Ovary (tissue), 9 donors: ENCODE data around the gene COL27A1. TPM values are rescaled to one million over a fixed set of nuclear protein-coding genes. Genes with fewer than 3 reads are reported as not detected.
A peak's percentile ranks its signal among the peaks of the same experiment; 100 is the strongest.

Source experiments
- DNase-seq, 5 donors: peaks; one replicate each; pipeline ENCODE4 v3.0.0-alpha.2; 2019 to 2020
- H3K27ac ChIP-seq, 2 donors: fragments of 200-600 bp; one replicate each; pipeline versions ENCODE4 v1.5.1 to v1.8.0; 2019 to 2022
- H3K27me3 ChIP-seq: fragments of 200-600 bp; one replicate; pipeline ENCODE4 v1.8.0; 2022
- H3K36me3 ChIP-seq: fragments of 200-600 bp; sonication (generic); one replicate; pipeline ENCODE4 v1.5.1; 2019
- H3K4me1 ChIP-seq: one replicate; pipeline ENCODE4 v1.8.1; 2013; ENCODE audit warnings: mild to moderate bottlenecking, moderate library complexity; ENCODE audit not compliant: insufficient read depth
- H3K4me3 ChIP-seq: fragments of 200-600 bp; sonication (generic); one replicate; pipeline ENCODE4 v1.5.1; 2017
- H3K9me3 ChIP-seq, 2 donors: fragments of 200-600 bp in 1 of 2; sonication (generic) in 1 of 2; one replicate each; pipeline versions ENCODE4 v1.5.1 to v1.8.1; 2013 to 2019; ENCODE audit warnings: mild to moderate bottlenecking in 1 of 2, moderate library complexity in 1 of 2
- EP300 ChIP-seq: sonication (generic); formaldehyde crosslinking; IDR thresholded peaks from one replicate; pipeline ENCODE4 v1.6.1; 2017; ENCODE audit warnings: antibody characterized with exemption
- POLR2A ChIP-seq: fragments of 450-650 bp; IDR thresholded peaks from one replicate; pipeline ENCODE4 v1.6.1; 2017; ENCODE audit warnings: antibody characterized with exemption, mild to moderate bottlenecking, moderate library complexity
- WGBS, 3 donors: extraction: QIAGEN DNeasy Blood & Tissue Kit in 1 of 3; methylation state at CpG; one replicate each; pipeline versions ENCODE4 v1.1.5 to v1.1.7; 2013 to 2017; 5-methylcytosine and 5-hydroxymethylcytosine counted together
- intact Hi-C, 4 donors: fragments of 100-400 bp; cut with DNase I; formaldehyde crosslinking; loops; one replicate each; pipeline versions ENCODE4 v1.11.0 to v1.15.1; 2022 to 2023
- polyA plus RNA-seq, 2 donors: library from polyadenylated mRNA; stranded (reverse); fragments of 200-250 nt in 1 of 2; fragments of 350-450 nt in 1 of 2; fragmentation: Illumina TruSeq in 1 of 2; extraction: RNeasy Lipid Tissue Mini Kit (QIAGEN cat#74804) in 1 of 2; gene quantifications; one replicate each; pipeline ENCODE4 v1.2.3, GENCODE V29; 2013 to 2014
- total RNA-seq, 7 donors: library from RNA; depleted of rRNA in 2 of 7; stranded (reverse); fragments of >200 nt in 2 of 7; fragmentation: NEBNext Ultra II Directional in 3 of 7; extraction: Animal tissue kit (Norgen Biotek cat#: 25700) in 3 of 7; gene quantifications; one replicate each; pipeline versions ENCODE4 v1.1.0 to v1.2.4, GENCODE V29; 2016 to 2023
- TF ChIP-seq, protein P1 (sequence below), 3 donors: fragments of 450-650 bp in 2 of 3; fragments of 200-600 bp in 1 of 3; IDR thresholded peaks; one replicate each; pipeline versions ENCODE4 v1.5.1 to v1.8.0; 2016 to 2022; ENCODE audit warnings: antibody characterized with exemption in 3 of 3, mild to moderate bottlenecking in 1 of 3
- donor health status: DM: no; HTN: no; CAD: no; lungs with moderate emphysema.
- donor health status: DM: no; HTN: no; CAD: no.
- donor health status: Bipolar disorder and iron deficiency.
- donor health status: DM: yes; HTN: yes; CAD: no.
- donor health status: DM: no; HTN: no; CAD: no.
- donor health status: DM: yes; HTN: yes; CAD: no.

COL27A1 gene
- total and polyA plus RNA-seq, 9 donors = 5.2 to 91.2 (median 16.8) TPM

DNA sequence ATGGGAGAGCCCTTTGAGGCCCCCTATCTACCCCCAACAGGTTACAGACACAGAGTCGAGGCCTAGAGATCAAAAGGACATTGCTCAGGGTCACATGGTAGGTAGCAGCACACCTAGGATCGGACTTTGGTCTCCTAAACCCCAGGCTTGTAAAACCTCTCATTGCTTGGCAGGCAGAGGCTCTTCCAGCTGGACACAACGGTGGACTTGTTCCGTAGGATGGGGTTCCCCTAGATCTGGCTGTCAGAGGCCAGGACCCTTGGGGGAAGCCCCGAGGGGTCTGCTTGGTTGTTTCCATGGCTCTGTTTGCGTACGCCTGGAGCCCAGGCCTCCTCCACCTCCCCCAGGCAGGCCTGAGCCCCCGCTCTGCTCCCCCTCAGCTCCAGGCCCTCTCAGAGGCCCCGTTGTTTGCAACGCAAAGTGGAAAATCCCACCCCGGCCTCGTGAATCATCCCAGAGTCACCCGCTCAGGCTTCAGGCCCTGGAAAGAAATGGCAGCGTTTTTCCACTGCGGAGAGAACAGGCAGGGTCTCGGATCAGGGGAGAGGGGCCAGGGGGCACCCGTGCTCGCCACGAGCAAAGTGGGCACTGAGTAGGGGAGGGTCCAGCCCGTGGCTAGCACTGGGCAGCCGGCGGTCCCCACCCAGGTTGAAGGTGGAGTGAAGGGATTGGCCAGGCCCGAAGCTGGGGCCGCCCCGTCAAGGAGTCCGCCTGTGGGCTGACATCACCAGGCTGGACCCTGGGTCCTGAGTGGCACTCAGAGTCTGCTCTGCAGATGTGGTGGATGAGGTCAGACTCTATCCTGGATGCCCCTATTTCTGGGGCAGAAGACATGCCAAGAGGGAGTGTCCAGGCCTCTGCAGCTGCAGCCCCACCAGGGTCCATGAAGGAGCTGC, 19.8 kb downstream of the COL27A1 start:
- intact Hi-C loops = loop anchor here in 1 of 4 donors (10.0 kb wide), 1 partner anchor 60 kb away; no protein-coding TSS in a partner anchor
- no peak overlapping the region for H3K4me3 ChIP-seq
- H3K4me1 ChIP-seq = peaks cover 11% of the 10 kb centered on the region
- no peaks in the 10 kb centered on the region for H3K9me3 ChIP-seq
- no peaks in the 10 kb centered on the region for H3K27me3 ChIP-seq
- peak in 2 of 5 donors; percentile 52 to 53 for DNase-seq
- no peak for TF ChIP-seq POLR2A
- TF ChIP-seq, protein P1, sequence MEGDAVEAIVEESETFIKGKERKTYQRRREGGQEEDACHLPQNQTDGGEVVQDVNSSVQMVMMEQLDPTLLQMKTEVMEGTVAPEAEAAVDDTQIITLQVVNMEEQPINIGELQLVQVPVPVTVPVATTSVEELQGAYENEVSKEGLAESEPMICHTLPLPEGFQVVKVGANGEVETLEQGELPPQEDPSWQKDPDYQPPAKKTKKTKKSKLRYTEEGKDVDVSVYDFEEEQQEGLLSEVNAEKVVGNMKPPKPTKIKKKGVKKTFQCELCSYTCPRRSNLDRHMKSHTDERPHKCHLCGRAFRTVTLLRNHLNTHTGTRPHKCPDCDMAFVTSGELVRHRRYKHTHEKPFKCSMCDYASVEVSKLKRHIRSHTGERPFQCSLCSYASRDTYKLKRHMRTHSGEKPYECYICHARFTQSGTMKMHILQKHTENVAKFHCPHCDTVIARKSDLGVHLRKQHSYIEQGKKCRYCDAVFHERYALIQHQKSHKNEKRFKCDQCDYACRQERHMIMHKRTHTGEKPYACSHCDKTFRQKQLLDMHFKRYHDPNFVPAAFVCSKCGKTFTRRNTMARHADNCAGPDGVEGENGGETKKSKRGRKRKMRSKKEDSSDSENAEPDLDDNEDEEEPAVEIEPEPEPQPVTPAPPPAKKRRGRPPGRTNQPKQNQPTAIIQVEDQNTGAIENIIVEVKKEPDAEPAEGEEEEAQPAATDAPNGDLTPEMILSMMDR (IDR thresholded peaks at IDR 0.05) = no peak
- TF ChIP-seq EP300 = no peak
- 53 to 60% (median 53%) methylated on average over 24 to 26 of the region's 26 CpGs for WGBS, 3 donors
- no peaks in the 10 kb centered on the region for H3K36me3 ChIP-seq
- H3K27ac ChIP-seq = peak overlapping the region in 1 of 2 donors; percentile 18

DNA sequence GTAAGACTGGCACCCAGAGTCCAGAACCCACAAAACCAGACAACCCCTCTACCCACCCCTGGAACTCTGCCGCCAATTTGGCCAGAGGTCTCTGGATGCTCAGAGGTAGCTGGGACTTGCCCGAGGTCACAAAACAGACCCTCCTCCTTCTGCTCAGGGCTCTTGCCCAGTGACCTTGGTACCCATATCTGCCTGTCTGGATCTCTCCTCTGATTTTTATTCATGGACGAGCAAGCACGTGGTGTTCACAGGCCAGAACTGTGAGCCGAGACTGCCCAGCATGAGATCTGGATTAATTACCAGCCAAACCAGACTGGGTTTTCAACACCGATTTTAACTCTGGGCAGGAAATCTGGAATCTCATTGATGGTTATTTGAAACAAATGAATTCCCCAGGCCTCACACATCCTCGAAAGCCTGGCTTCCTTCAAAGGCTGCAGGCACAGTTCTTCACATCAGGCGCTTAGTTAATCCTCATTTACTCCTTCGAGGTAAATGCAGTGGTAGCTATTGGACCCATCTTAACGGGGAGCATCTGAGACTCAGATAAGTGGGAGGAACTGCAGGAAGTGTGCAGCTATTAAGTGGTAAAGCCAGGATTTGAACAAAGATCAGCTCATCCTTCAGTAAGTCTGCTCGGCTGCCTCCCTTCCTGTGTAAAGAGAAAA, 21.4 kb downstream of the COL27A1 start:
- WGBS, 3 donors = 49 to 61% (median 54%) methylated on average over 11 of the region's 11 CpGs
- TF ChIP-seq, protein P1 (IDR thresholded peaks at IDR 0.05) = no peak
- TF ChIP-seq POLR2A (no peak), EP300 (no peak)
- H3K9me3 ChIP-seq = no peaks in the 10 kb centered on the region
- H3K4me3 ChIP-seq = no peak overlapping the region
- H3K36me3 ChIP-seq = no peaks in the 10 kb centered on the region
- H3K27me3 ChIP-seq = no peaks in the 10 kb centered on the region
- H3K4me1 ChIP-seq = peaks cover 23% of the 10 kb centered on the region
- H3K27ac ChIP-seq = no peak overlapping the region
- no peak for DNase-seq
- intact Hi-C loops = loop anchor here in 1 of 4 donors (10.0 kb wide), 1 partner anchor 58 kb away; no protein-coding TSS in a partner anchor

DNA sequence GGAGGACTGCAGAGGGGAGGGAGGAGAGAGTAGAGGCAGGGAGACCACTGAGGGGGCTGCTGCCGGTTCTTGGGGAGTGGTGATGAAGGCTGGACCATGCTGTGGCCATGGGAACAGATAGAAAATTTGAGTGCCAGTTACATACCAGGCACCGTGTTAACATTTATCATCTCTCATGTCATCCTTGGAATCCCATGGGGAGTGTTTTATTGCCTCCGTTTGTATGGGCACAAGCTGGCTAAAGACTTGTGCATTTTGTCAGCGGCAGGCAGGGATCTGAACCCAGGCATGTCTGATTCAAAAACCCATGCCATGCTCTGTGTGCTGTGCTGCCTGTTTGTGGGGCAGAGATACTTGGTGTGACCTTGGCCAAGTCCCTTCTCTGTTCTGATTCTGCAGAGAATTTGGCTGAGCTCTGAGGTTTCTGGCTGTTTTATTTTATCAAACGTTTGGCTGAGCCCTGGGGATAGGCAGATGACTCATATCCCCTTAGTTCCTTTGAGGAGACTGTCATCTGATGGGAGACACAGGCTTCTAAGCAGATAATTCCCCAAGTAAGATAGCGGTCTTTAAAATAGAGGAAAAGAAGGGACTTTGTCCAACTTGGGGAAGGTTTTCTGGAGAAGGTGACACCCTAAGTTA, 22.2 kb downstream of the COL27A1 start:
- DNase-seq = peak in 1 of 5 donors; percentile 19
- intact Hi-C loops = loop anchor here in 1 of 4 donors (10.0 kb wide), 1 partner anchor 57 kb away; no protein-coding TSS in a partner anchor
- no peak overlapping the region for H3K4me3 ChIP-seq
- WGBS, 3 donors = 35 to 44% (median 40%) methylated on average over 6 of the region's 6 CpGs
- no peaks in the 10 kb centered on the region for H3K9me3 ChIP-seq
- no peak for TF ChIP-seq POLR2A
- H3K36me3 ChIP-seq = no peaks in the 10 kb centered on the region
- H3K27me3 ChIP-seq = no peaks in the 10 kb centered on the region
- peaks cover 25% of the 10 kb centered on the region for H3K4me1 ChIP-seq
- no peak overlapping the region for H3K27ac ChIP-seq

DNA sequence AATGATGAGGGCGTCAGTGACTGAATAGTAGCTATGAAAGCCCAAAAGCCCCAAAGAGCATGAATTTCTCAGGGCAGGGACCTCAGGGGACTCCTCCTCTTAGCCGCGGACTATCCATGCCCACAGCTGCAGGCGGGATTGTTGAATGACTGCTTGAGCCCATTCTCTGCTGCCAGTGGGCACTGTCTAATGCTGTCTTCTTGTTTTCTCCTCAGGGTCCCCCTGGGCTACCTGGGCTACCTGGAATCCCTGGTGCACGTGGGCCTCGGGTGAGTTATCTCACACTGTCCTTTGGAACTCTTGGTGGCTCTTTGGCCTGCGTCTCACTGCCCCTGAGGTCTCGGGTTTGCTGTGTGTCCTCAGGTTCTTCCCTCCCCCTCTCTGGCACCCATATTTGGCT, 22.7 kb downstream of the COL27A1 start:
- 81 to 82% (median 82%) methylated on average over 8 of the region's 8 CpGs for WGBS, 3 donors
- Histone ChIP-seq H3K4me1 (peaks cover 24% of the 10 kb centered on the region), H3K36me3 (no peaks in the 10 kb centered on the region), H3K27ac (no peak overlapping the region), H3K4me3 (no peak overlapping the region), H3K27me3 (no peaks in the 10 kb centered on the region), H3K9me3 (no peaks in the 10 kb centered on the region)
- DNase-seq = peak in 1 of 5 donors; percentile 27
- TF ChIP-seq POLR2A (no peak), EP300 (no peak)
- TF ChIP-seq, protein P1 (IDR thresholded peaks at IDR 0.05) = no peak
- intact Hi-C loops = loop anchor here in 1 of 4 donors (10.0 kb wide), 1 partner anchor 57 kb away; no protein-coding TSS in a partner anchor
